HepG2 (cell line): ENCODE measurements around the gene TMC8. TPM values are rescaled to one million over a fixed set of nuclear protein-coding genes. Genes with fewer than 3 reads are reported as not detected.

ENCODE experiments used
- CBFB ChIP-seq: sonication (generic); formaldehyde crosslinking; IDR thresholded peaks from 2 replicates; pipeline ENCODE4 v1.4.0; 2020; ENCODE audit warnings: missing genetic modification reagents
- ETV5 ChIP-seq: IDR thresholded peaks from 2 replicates; pipeline ENCODE4 v1.6.1; 2018; ENCODE audit warnings: missing biosample characterization, missing genetic modification reagents, inconsistent platforms, borderline replicate concordance
- HNRNPL ChIP-seq: fragments of 200-400 bp; formaldehyde crosslinking; IDR thresholded peaks from 2 replicates; pipeline ENCODE4 v1.6.1; 2017; ENCODE audit warnings: mild to moderate bottlenecking, low read depth, low read length
- HOXA7 ChIP-seq: sonication (generic); formaldehyde crosslinking; IDR thresholded peaks from 2 replicates; pipeline ENCODE4 v1.8.1; 2022; ENCODE audit warnings: mild to moderate bottlenecking, missing genetic modification reagents, moderate library complexity
- MLXIP ChIP-seq: sonication (generic); formaldehyde crosslinking; IDR thresholded peaks from 2 replicates; pipeline ENCODE4 v1.9.0; 2021; ENCODE audit warnings: missing genetic modification reagents, borderline replicate concordance
- MYNN ChIP-seq: sonication (generic); formaldehyde crosslinking; IDR thresholded peaks from 2 replicates; pipeline ENCODE4 v1.4.0; 2020; ENCODE audit warnings: mild to moderate bottlenecking, low read depth, missing genetic modification reagents
- NR2F6 ChIP-seq, 2 experiments: IDR thresholded peaks; 2 replicates each; pipeline ENCODE4 v1.6.1; 2016; ENCODE audit warnings: antibody characterized with exemption in 1 of 2, mild to moderate bottlenecking in 1 of 2
- SALL1 ChIP-seq: sonication (generic); formaldehyde crosslinking; IDR thresholded peaks from 2 replicates; pipeline ENCODE4 v1.8.0; 2022; ENCODE audit warnings: mild to moderate bottlenecking, missing genetic modification reagents
- SMAD9 ChIP-seq: sonication (generic); formaldehyde crosslinking; IDR thresholded peaks from 2 replicates; pipeline ENCODE4 v1.5.1; 2020; ENCODE audit warnings: mild to moderate bottlenecking, missing genetic modification reagents
- SOX6 ChIP-seq, 2 experiments: fragments of 450-650 bp in 1 of 2; sonication (generic) in 1 of 2; formaldehyde crosslinking in 1 of 2; IDR thresholded peaks; 2 replicates each; pipeline versions ENCODE4 v1.4.0 to v1.6.1; 2017 to 2020; ENCODE audit warnings: antibody characterized with exemption in 1 of 2, mild to moderate bottlenecking in 1 of 2, missing genetic modification reagents in 1 of 2
- SP5 ChIP-seq: IDR thresholded peaks from 2 replicates; pipeline ENCODE4 v1.6.1; 2016; ENCODE audit warnings: low read depth, borderline replicate concordance
- THAP7 ChIP-seq: sonication (generic); formaldehyde crosslinking; IDR thresholded peaks from 2 replicates; pipeline ENCODE4 v1.8.1; 2023; ENCODE audit warnings: mild to moderate bottlenecking, missing genetic modification reagents
- U2AF1 ChIP-seq: fragments of 200-400 bp; formaldehyde crosslinking; optimal IDR thresholded peaks from 2 replicates; pipeline ENCODE3; 2017; ENCODE audit warnings: mild to moderate bottlenecking, low read depth, low read length
- ZFX ChIP-seq: sonication (generic); formaldehyde crosslinking; IDR thresholded peaks from 2 replicates; pipeline ENCODE4 v1.4.0; 2020; ENCODE audit warnings: mild to moderate bottlenecking, low read depth, missing genetic modification reagents, moderate library complexity
- ZFY ChIP-seq: sonication (generic); formaldehyde crosslinking; IDR thresholded peaks from 2 replicates; pipeline ENCODE4 v1.4.0; 2020; ENCODE audit warnings: missing genetic modification reagents
- ZNF282 ChIP-seq: fragments of 450-650 bp; IDR thresholded peaks from 2 replicates; pipeline ENCODE4 v1.6.1; 2018; ENCODE audit not compliant: partially characterized antibody
- ZNF34 ChIP-seq: sonication (generic); formaldehyde crosslinking; IDR thresholded peaks from 2 replicates; pipeline ENCODE4 v1.4.0; 2020; ENCODE audit warnings: mild to moderate bottlenecking, missing genetic modification reagents, borderline replicate concordance
- ZNF432 ChIP-seq: sonication (generic); formaldehyde crosslinking; IDR thresholded peaks from 2 replicates; pipeline ENCODE4 v1.5.0; 2020; ENCODE audit warnings: missing genetic modification reagents, mild to moderate bottlenecking, borderline replicate concordance
- ZNF781 ChIP-seq: sonication (generic); formaldehyde crosslinking; IDR thresholded peaks from 2 replicates; pipeline ENCODE4 v1.5.1; 2020; ENCODE audit warnings: borderline replicate concordance, mild to moderate bottlenecking, missing genetic modification reagents; ENCODE audit errors: not compliant biosample characterization
- ZZZ3 ChIP-seq: sonication (generic); formaldehyde crosslinking; IDR thresholded peaks from 2 replicates; pipeline ENCODE4 v1.4.0; 2020; ENCODE audit warnings: missing genetic modification reagents, mild to moderate bottlenecking, borderline replicate concordance
- polyA plus RNA-seq, 8 experiments: library from polyadenylated mRNA; depleted of rRNA in 3 of 8; stranded (reverse) in 7 of 8; unstranded in 1 of 8; fragments of >200 nt; fragmentation: Illumina TruSeq in 4 of 8; extraction: Trizol in 4 of 8; gene quantifications; 2 replicates each; pipeline versions ENCODE4 v1.2.1 to v1.2.3, GENCODE V29; 2011 to 2016; ENCODE audit warnings: low read depth in 4 of 8, missing spikeins in 1 of 8, mixed read lengths in 1 of 8; ENCODE audit not compliant: insufficient read depth in 1 of 8
- total RNA-seq, 5 experiments: library from RNA; depleted of rRNA; stranded (reverse); fragments of >200 nt; fragmentation: Illumina TruSeq; extraction: Trizol; gene quantifications; 2 replicates each; pipeline ENCODE4 v1.2.3, GENCODE V29; 2016; ENCODE audit warnings: low read depth in 1 of 5
- TF ChIP-seq, protein P1 (sequence below): sonication (generic); formaldehyde crosslinking; IDR thresholded peaks from 2 replicates; pipeline ENCODE4 v1.5.1; 2020; ENCODE audit warnings: missing genetic modification reagents, mild to moderate bottlenecking, borderline replicate concordance
- TF ChIP-seq, protein P2 (sequence below): sonication (generic); formaldehyde crosslinking; IDR thresholded peaks from 2 replicates; pipeline ENCODE4 v1.4.0; 2020; ENCODE audit warnings: missing genetic modification reagents
- TF ChIP-seq, protein P3 (sequence below): sonication (generic); formaldehyde crosslinking; conservative IDR thresholded peaks from 2 replicates; pipeline ENCODE4 v1.4.0; 2020; ENCODE audit warnings: missing genetic modification reagents

TMC8 gene
- total and polyA plus RNA-seq, 2 of the 13 experiments (the other 11 are each of a cell fraction or from before 2014, with no cell fraction given) = 0.53 to 7.8 TPM

DNA sequence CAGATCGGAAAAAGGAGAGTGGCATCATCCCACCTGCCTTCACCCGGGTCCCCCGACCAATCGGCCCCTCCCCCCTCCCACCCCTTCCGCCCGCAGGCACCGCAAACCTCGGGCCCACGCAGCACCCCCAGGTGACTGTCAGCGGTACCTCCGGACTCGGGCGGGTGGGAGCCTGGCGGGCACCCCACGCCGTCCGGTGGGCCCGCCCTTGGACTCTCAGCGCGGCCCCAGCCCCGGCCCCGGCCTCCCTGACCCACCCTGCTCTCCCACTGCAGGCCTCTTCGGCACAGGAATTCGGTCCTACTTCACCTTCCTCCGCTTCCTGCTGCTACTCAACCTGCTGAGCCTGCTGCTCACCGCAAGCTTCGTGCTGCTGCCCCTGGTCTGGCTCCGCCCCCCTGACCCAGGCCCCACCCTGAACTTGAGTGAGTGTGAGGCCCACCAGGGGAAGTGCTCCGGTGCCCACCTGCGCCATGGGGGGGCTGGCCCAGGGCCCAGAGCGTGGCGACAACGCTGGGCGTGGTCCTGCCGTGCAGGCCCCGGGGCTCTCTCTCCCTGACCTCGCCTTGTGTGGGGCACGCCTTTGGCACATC is 1.6 kb downstream of the TMC8 start (continued):
- TF ChIP-seq ZNF432 (CRISPR knock-in tag) (no peak), SMAD9 (CRISPR knock-in tag) (no peak), ZNF282 (no peak), ZNF34 (CRISPR knock-in tag) (no peak), ZNF781 (CRISPR knock-in tag) (no peak), ZZZ3 (CRISPR knock-in tag) (peak; percentile 15; the same call in 1 of the 2 replicates), SOX6 (IDR thresholded peaks at IDR 0.05) (no peak), SOX6 (CRISPR knock-in tag; IDR thresholded peaks at IDR 0.05) (no peak), THAP7 (CRISPR knock-in tag) (no peak), NR2F6 (IDR thresholded peaks at IDR 0.05) (no peak), NR2F6 (CRISPR knock-in tag; IDR thresholded peaks at IDR 0.05) (peak; percentile 36; the same call in 1 of the 2 replicates), ZFY (CRISPR knock-in tag) (peak; percentile 39), HNRNPL (peak; percentile 79), MLXIP (no peak), CBFB (CRISPR knock-in tag) (0 out of 2 replicates have a peak, but pooled peaks have one; percentile 35), MYNN (CRISPR knock-in tag) (no peak), SALL1 (CRISPR knock-in tag) (no peak; the same call in 1 of the 2 replicates), SP5 (CRISPR knock-in tag) (peak; percentile 58; the same call in 1 of the 2 replicates), HOXA7 (no peak), ETV5 (0 out of 2 replicates have a peak, but pooled peaks have one; percentile 30), U2AF1 (no peak), ZFX (CRISPR knock-in tag) (peak; percentile 66; the same call in 1 of the 2 replicates)
- TF ChIP-seq, protein P1, sequence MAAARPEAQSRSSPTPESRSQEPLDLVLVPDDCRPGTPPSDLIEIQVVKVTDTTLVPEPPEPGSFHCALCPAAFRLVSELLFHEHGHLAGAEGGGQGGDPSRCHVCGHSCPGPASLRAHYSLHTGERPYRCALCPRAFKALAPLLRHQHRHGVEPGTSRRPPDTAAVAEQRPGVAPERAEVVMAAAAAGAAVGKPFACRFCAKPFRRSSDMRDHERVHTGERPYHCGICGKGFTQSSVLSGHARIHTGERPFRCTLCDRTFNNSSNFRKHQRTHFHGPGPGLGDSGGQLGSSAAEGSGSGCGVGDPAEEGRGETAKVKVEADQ (CRISPR knock-in tag) = no peak
- TF ChIP-seq, protein P2, sequence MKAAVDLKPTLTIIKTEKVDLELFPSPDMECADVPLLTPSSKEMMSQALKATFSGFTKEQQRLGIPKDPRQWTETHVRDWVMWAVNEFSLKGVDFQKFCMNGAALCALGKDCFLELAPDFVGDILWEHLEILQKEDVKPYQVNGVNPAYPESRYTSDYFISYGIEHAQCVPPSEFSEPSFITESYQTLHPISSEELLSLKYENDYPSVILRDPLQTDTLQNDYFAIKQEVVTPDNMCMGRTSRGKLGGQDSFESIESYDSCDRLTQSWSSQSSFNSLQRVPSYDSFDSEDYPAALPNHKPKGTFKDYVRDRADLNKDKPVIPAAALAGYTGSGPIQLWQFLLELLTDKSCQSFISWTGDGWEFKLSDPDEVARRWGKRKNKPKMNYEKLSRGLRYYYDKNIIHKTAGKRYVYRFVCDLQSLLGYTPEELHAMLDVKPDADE (CRISPR knock-in tag) = no peak
- TF ChIP-seq, protein P3, sequence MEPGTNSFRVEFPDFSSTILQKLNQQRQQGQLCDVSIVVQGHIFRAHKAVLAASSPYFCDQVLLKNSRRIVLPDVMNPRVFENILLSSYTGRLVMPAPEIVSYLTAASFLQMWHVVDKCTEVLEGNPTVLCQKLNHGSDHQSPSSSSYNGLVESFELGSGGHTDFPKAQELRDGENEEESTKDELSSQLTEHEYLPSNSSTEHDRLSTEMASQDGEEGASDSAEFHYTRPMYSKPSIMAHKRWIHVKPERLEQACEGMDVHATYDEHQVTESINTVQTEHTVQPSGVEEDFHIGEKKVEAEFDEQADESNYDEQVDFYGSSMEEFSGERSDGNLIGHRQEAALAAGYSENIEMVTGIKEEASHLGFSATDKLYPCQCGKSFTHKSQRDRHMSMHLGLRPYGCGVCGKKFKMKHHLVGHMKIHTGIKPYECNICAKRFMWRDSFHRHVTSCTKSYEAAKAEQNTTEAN = no peak
